Activated T-cell treated with anti-CD3 and anti-CD28 coated beads, Interleukin-2, amount 50 U/mL, for 72 hours (primary cell): ENCODE results near the gene CATSPER1. TPM values are rescaled to one million over a fixed set of nuclear protein-coding genes. Genes with fewer than 3 reads are reported as not detected.

Experiments
- ATAC-seq, 2 donors: fragments of 150-1000 bp; cut with Tn5 transposase; replicated peaks in 1 of 2; 2 replicates each; pipeline ENCODE4 v1.10.0; 2021; ENCODE audit warnings: moderate library complexity in 2 of 2, mild to moderate bottlenecking in 1 of 2
- DNase-seq, 2 donors: peaks; one replicate each; pipeline ENCODE4 v3.0.0; 2021 to 2022; ENCODE audit warnings: mixed read lengths in 1 of 2
- H3K27ac Mint-ChIP-seq: one replicate; pipeline ENCODE4 v1.8.0; 2022; ENCODE audit warnings: mild to moderate bottlenecking, moderate library complexity, mixed read lengths
- H3K27me3 Mint-ChIP-seq: one replicate; pipeline ENCODE4 v1.8.0; 2022; ENCODE audit warnings: low read depth, mixed read lengths
- H3K36me3 Mint-ChIP-seq, 2 donors: one replicate each; pipeline ENCODE4 v1.8.0; 2022; ENCODE audit warnings: mixed read lengths in 2 of 2, mild to moderate bottlenecking in 1 of 2; ENCODE audit not compliant: insufficient read depth in 2 of 2
- H3K4me1 Mint-ChIP-seq: one replicate; pipeline ENCODE4 v1.8.0; 2022; ENCODE audit warnings: low read depth, mixed read lengths
- H3K4me3 Mint-ChIP-seq, 2 donors: one replicate each; pipeline ENCODE4 v1.8.0; 2022; ENCODE audit warnings: mild to moderate bottlenecking in 2 of 2, mixed read lengths in 2 of 2, moderate library complexity in 2 of 2
- H3K9me3 Mint-ChIP-seq, 2 donors: one replicate each; pipeline ENCODE4 v1.8.0; 2022; ENCODE audit warnings: mixed read lengths in 2 of 2
- total RNA-seq, 2 donors: library from RNA; stranded (reverse); gene quantifications; one replicate each; pipeline ENCODE4 v1.2.3, GENCODE V29; 2022

The CATSPER1 gene
- total RNA-seq, 2 donors from 2014 or later, result 0.49 TPM; not detected in 1

DNA sequence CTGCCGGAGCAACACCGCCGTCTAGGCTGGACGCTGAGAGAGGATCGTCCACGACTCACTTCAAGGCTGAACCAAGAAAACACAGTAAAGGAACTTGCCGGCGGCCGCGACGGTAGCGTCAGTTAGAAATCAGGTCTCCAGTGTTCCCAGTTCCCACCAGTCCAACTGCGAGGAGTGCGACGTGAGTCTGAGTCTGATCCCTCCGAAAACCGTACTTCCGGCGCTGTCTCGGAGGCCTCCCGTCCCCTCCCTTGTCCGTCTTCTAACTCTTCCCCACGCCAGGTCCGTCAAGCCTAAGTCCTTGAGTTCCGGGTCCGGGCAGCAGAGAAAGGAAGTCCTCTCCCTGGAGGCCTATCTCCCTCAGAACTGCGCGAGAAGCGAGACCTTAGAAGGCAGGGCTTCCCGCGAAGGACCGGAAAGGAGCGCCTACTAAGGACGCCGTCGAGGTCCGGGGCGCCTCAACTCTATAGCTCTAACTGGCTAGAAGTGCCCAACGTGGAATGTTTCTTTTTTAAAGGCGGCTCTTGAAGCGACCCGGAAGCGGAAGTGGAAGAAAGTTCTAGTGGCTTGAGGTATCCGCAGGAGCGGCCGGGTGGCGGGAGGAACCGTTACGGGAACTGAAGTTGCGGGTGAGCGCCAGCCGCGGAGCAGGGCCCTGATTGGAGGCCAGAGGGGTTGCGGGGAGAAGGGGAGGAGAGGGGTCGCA is 24.2 kb downstream of the CATSPER1 start, which contains the start of the genes BANF1 and EIF1AD:
BANF1 (plus strand) TSS at position 562 of the 706 bp plus-strand sequence. CDS start 748 bp downstream, outside the sequence.
EIF1AD (minus strand) TSS at position 216 of the 706 bp plus-strand sequence. CDS start 1,768 bp downstream, outside the sequence.
- Mint-ChIP-seq H3K27ac (peak within 1 kb of the TSS; percentile 98), H3K4me3 (peak within 1 kb of the TSS; percentile 95 to 99), H3K4me1 (peaks cover 42% of the 10 kb centered on the region), H3K27me3 (no peaks in the 10 kb centered on the region), H3K36me3 (peaks cover 8 to 29% of the 10 kb centered on the region in 2 donors), H3K9me3 (no peaks in the 10 kb centered on the region)
- DNase-seq (peak; percentile 93 to 95), ATAC-seq (peak; percentile 91 to 95)

DNA sequence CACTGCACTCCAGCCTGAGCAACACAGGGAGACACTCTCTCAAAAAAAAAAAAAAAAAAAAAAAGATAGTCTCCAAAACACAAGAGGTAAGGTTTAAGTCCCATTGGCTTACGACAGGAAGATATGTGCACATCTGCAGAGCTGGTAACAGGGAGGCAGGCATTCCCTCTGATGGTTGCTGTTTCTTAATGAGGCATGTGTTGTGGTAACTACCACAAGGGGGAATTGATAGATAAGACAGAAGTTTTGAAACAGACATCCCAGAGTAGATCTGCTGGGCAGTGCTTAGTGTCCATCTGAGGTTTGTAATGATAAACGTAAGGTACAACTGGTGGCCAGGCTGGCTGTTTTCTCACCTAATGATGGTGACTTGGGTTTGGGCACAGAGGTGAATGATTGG is 29.0 kb downstream of the CATSPER1 start:
- no peak for DNase-seq
- H3K4me3 Mint-ChIP-seq, result no peak overlapping the region
- no peak overlapping the region for H3K27ac Mint-ChIP-seq
- peaks cover 27% of the 10 kb centered on the region for H3K4me1 Mint-ChIP-seq
- no peaks in the 10 kb centered on the region for H3K27me3 Mint-ChIP-seq
- ATAC-seq, result no peak
- H3K9me3 Mint-ChIP-seq, result no peaks in the 10 kb centered on the region
- peaks cover 8 to 26% of the 10 kb centered on the region in 2 donors for H3K36me3 Mint-ChIP-seq

DNA sequence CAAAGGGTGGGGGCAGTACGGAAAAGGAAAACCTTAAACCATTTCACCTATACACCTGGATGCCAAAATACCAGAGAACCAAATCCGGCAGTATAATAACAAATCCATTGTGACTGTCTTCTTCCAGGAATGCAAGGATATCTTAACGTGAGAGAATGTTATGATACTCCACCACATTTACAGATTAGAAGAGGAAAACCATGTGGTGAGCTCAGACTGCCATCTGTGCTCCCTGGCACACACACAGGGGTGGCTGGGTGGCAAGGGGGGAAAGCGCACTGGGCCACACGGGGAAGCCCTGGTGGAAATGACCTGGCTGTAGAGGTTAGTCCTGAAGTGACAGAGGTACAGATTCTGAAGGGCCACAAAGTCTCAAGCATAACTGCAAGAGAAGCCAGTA is 34.2 kb downstream of the CATSPER1 start:
- DNase-seq, result no peak
- no peak overlapping the region for H3K27ac Mint-ChIP-seq
- H3K4me3 Mint-ChIP-seq, result no peak overlapping the region
- no peak for ATAC-seq
- no peaks in the 10 kb centered on the region for H3K9me3 Mint-ChIP-seq
- H3K36me3 Mint-ChIP-seq, result peaks cover 3% of the 10 kb centered on the region in 2 donors
- H3K4me1 Mint-ChIP-seq, result no peaks in the 10 kb centered on the region
- H3K27me3 Mint-ChIP-seq, result no peaks in the 10 kb centered on the region

DNA sequence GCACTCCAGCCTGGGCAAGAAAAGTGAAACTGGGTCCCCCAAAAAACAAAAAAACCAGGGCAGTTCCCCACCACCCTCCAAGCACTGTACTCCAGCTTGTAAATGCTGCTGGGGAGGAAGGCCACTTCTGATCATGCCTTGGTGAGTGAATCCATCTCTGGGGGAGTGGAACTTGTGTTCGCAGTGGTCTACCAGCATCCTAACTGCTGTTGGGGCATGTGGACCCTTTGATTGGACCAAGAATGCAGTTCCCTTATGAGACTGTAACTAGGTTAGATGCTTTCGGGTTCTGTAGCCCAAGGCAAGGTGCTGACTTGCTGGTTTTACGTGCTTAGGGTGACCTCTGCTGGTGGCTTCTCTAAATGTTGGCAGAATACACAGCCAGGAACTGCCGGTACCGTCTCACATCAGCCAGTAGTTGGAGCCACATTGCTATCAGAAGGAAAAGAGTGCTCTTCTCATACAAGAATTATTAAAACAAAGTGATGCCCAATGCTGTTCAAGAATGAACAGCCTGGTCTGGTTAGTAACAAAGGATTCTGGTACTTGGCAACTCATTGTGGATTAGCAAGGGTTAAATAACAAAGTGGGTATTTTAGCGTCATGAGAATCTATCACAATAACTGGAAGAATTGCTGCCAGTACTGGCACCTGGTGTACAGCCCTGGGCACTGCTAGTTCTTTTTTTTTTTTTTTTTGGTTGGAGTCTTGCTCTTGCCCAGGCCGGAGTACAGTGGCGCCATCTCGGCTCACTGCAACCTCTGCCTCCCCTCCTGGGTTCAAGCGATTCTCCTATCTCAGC is 37.3 kb downstream of the CATSPER1 start:
- H3K27ac Mint-ChIP-seq, result peak overlapping the region; percentile 74
- no peaks in the 10 kb centered on the region for H3K4me1 Mint-ChIP-seq
- ATAC-seq (peak; percentile 98 to 99), DNase-seq (peak; percentile 89 to 91)
- H3K9me3 Mint-ChIP-seq, result no peaks in the 10 kb centered on the region
- H3K36me3 Mint-ChIP-seq, result peaks cover 0 to 3% of the 10 kb centered on the region in 2 donors
- H3K4me3 Mint-ChIP-seq, result no peak overlapping the region
- no peaks in the 10 kb centered on the region for H3K27me3 Mint-ChIP-seq

DNA sequence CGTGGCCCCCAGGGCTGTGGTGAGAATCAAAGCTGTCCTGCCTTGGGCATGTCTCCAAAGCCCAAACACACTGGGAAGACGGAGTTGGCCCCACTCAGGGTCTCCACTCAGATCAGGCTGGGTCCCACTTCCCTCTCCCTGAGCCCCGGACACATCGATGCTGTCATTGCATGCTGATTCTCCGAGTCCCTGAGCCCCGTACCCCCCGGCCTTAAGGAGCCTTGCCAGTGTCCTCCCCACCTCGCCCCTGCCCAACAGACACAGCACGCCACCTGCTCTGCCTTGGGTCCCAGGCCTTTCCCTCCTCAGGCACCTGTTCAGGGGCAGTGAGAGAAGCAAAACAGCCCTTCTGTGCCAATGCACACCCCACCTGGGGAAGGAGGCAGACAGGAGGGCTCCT is 38.9 kb downstream of the CATSPER1 start:
- H3K27me3 Mint-ChIP-seq, result no peaks in the 10 kb centered on the region
- no peak overlapping the region for H3K4me3 Mint-ChIP-seq
- H3K27ac Mint-ChIP-seq, result no peak overlapping the region
- no peaks in the 10 kb centered on the region for H3K9me3 Mint-ChIP-seq
- ATAC-seq, result no peak
- peaks cover 0 to 3% of the 10 kb centered on the region in 2 donors for H3K36me3 Mint-ChIP-seq
- no peaks in the 10 kb centered on the region for H3K4me1 Mint-ChIP-seq
- no peak for DNase-seq

DNA sequence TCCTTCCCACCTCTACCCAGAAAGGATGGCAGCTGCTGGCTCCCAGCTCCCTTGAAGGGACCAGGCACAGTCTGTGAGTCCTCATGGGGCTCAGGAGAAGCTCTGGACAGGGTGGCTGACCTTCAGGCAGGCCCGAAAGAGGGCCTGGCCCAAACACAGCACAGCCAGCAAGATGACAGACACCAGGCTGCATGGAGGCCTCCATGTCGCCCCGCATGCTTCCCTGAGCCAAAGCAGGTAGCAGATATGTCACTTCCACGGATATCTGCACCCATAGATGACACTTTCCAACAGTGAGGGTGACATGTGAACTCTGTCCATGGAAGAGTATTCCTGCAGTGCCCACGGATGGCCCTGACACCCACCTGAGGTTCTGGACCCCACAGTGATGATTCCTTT is 42.7 kb downstream of the CATSPER1 start:
- Mint-ChIP-seq H3K36me3 (peaks cover 0 to 3% of the 10 kb centered on the region in 2 donors), H3K4me3 (no peak overlapping the region), H3K27me3 (no peaks in the 10 kb centered on the region), H3K4me1 (no peaks in the 10 kb centered on the region), H3K9me3 (no peaks in the 10 kb centered on the region), H3K27ac (no peak overlapping the region)
- DNase-seq, result no peak
- ATAC-seq, result no peak

DNA sequence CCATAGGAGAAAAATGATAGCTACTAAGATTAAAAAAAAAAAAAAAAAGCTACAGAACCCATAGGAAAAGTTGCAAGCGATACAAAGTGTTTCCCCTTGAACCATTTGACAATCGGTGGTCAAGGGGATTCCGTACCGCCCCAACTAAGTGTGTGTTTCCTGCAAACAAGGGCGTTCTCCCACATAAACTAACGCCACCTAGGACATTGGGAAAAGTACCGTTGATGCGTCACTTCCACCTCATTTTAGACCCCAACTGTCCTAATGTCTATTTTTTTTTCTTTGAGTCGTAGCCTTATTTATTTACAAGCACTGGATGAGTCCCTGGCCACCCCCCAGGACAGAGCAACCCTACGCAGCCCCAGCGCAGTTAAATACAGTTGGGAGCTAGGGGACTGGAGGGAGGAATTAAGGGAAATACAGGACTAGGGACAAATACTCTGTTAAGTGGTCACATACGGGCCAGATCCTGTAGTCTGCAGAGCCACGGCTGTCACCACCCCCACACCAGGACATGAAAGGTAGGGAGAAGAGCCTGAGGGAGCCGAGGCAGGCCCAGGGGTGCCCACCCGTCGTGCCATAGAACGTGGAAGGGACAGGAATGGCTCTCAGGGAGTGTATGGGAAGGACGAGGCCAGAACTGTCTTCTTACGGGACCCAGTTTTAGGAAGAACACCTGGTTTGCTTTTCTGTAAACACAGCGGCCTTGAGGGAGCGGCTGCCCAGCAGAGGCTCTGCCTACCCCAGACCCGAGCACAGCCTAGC is 43.3 kb downstream of the CATSPER1 start:
- Mint-ChIP-seq H3K9me3 (no peaks in the 10 kb centered on the region), H3K4me3 (no peak overlapping the region), H3K27me3 (no peaks in the 10 kb centered on the region), H3K4me1 (no peaks in the 10 kb centered on the region), H3K36me3 (peaks cover 0 to 3% of the 10 kb centered on the region in 2 donors), H3K27ac (no peak overlapping the region)
- no peak for ATAC-seq
- no peak for DNase-seq

DNA sequence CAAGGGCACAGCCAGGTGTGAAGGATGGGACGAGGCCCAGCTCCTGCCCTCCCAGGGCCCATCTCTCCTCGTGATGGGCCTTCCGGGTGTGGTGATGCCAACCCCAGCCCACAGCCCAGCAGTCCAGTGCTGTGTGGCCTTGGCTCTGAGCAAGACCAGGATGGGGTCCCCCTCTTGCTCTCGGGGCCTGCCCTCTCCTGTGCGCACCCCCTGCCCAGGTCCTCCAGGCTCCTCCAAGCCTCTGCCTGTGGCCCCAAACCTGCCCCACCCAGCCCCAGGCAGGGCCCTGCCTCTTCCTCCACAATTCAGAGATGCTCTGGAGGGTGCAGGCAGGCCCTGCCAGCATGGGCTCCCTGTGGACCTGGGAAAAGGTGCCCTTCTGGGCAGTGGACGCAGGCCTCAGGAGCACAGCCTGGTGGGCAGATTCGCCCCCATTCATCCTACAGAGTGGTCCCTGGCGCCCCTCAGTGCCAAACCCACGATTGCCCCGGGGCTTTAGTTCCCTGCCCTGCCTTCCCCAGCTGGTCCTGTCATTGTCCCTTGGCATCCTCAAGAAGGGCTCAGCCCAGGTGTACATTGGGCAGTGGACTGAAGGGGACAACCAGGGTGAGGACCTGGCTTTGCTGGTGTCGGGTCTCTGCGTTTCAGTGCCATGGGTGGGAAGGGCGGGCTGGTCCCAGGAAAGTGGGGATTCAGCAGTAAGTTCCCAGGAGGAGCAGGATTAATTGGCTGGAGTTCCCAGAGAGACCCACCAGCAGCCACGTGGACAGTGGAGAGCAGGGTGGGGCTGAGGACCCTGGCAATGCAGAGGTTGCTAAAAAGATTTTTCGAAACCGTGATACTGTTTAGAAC is 44.1 kb downstream of the CATSPER1 start:
- no peaks in the 10 kb centered on the region for H3K27me3 Mint-ChIP-seq
- H3K27ac Mint-ChIP-seq, result no peak overlapping the region
- H3K9me3 Mint-ChIP-seq, result no peaks in the 10 kb centered on the region
- no peak overlapping the region for H3K4me3 Mint-ChIP-seq
- ATAC-seq (peak in 1 of 2 donors; percentile 9), DNase-seq (no peak)
- peaks cover 1 to 4% of the 10 kb centered on the region in 2 donors for H3K36me3 Mint-ChIP-seq
- no peaks in the 10 kb centered on the region for H3K4me1 Mint-ChIP-seq

DNA sequence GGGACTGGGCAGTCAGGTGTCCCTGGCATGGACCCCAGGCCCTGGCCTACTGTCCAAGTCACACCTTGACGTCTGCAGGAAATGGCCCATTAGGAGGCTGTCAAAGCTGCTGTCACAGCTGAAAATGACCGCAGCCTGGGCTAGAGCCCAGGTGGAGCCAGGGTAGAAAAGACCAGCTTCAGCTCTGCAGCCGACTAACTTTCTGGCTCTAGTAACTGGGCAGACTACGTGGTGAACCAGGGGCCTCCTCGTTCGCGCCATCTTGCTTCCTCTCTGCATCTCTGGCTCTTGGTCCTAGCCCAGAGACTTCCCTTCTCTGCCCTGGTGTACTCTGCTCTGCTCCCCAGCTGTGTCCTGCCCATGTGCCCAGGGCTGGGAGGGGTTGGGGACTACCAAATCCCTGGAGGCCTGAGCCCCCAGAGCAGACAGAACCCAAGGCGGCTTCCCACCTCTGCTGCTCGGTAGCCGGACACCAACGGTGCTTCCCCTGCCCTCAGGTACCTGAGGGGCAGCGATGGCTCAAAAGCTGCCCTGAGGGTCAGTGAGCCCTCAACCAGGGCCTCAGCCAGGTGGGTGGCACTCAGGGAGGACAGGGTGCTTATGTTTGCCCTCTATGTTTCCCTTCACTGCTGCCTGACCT is 45.1 kb downstream of the CATSPER1 start:
- ATAC-seq, result no peak
- no peaks in the 10 kb centered on the region for H3K27me3 Mint-ChIP-seq
- no peak overlapping the region for H3K4me3 Mint-ChIP-seq
- no peaks in the 10 kb centered on the region for H3K4me1 Mint-ChIP-seq
- H3K9me3 Mint-ChIP-seq, result no peaks in the 10 kb centered on the region
- DNase-seq, result no peak
- no peak overlapping the region for H3K27ac Mint-ChIP-seq
- peaks cover 1 to 5% of the 10 kb centered on the region in 2 donors for H3K36me3 Mint-ChIP-seq

DNA sequence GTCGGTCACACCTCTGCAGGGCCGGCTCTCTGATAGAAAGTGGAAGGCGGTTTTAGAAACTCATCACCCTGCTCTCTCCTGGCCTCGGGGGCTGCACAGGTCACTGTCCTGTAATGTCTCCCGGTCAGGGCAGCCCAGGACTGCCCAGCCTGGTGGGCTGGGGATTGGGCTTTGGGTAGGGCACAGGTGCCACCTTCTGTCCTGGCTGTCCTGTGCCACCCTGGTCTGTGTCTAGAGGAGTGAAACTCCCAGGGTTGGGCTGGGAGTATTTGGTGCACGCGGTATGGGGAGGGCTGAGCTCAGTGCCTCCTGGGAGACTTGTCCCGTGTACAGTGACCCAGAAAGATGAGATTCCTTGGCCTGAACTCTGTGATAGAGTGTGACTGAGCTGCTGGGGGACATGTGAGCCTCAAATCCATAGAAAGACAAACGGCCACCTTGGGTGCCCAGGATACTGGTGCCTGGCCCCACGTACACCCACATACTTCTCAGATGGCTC is 47.0 kb downstream of the CATSPER1 start:
- DNase-seq (no peak), ATAC-seq (no peak)
- peak overlapping the region; percentile 33 for H3K27ac Mint-ChIP-seq
- peaks cover 1 to 11% of the 10 kb centered on the region in 2 donors for H3K36me3 Mint-ChIP-seq
- no peaks in the 10 kb centered on the region for H3K9me3 Mint-ChIP-seq
- H3K4me3 Mint-ChIP-seq, result no peak overlapping the region
- H3K27me3 Mint-ChIP-seq, result no peaks in the 10 kb centered on the region
- H3K4me1 Mint-ChIP-seq, result peaks cover 5% of the 10 kb centered on the region

DNA sequence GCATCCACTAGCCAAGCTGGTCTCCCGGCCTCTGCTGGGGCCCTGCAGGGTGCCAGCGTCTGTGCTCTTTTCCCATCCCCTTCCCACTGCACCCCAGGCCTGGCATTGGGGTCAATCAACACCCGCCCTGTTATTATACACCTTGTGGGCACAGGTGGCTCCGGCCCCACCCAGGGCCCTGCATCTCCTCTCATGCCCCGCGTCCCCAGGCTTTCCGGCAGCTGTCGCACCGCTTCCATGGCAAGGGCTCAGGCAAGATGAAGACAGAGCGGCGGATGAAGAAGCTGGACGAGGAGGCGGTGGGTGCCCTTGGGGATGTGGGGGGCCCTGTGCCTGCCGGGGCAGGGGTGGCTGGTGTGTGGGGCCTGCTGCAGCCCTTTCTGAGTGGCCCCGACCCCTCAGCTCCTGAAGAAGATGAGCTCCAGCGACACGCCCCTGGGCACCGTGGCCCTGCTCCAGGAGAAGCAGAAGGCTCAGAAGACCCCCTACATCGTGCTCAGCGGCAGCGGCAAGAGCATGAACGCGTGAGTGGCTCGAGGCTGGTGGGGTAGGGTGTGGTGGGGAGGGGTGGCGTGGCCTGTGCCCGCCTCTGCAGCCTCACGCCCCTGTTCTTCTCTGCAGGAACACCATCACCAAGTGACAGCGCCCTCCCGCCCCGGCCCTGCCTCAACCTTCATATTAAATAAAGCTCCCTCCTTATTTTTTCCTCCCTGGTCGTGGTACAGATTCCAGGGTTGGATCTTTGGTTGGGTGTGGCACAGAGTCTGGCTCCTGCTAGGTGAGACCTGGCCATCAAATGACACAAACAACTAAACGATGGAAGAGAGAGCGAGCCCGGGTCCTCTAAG is 47.7 kb downstream of the CATSPER1 start:
- ATAC-seq (no peak), DNase-seq (no peak)
- peak overlapping the region; percentile 33 for H3K27ac Mint-ChIP-seq
- no peaks in the 10 kb centered on the region for H3K27me3 Mint-ChIP-seq
- no peak overlapping the region for H3K4me3 Mint-ChIP-seq
- peaks cover 1 to 12% of the 10 kb centered on the region in 2 donors for H3K36me3 Mint-ChIP-seq
- H3K9me3 Mint-ChIP-seq, result no peaks in the 10 kb centered on the region
- H3K4me1 Mint-ChIP-seq, result peaks cover 5% of the 10 kb centered on the region
